HG02981 (cell line): ENCODE measurements around the gene CCDC51.
A peak's percentile ranks its signal among the peaks of the same experiment; 100 is the strongest.
"Not testable (repeated sequence)": the region's sequence is repeated elsewhere in the genome, so short reads cannot be mapped to it uniquely, and the experiment has no call there.

ENCODE experiments used
- ATAC-seq: cut with Tn5 transposase; IDR thresholded peaks from one replicate; pipeline ENCODE4 v1.9.1; 2021; ENCODE audit warnings: mild to moderate bottlenecking, moderate library complexity; ENCODE audit not compliant: unreplicated experiment

CCDC51 gene

DNA sequence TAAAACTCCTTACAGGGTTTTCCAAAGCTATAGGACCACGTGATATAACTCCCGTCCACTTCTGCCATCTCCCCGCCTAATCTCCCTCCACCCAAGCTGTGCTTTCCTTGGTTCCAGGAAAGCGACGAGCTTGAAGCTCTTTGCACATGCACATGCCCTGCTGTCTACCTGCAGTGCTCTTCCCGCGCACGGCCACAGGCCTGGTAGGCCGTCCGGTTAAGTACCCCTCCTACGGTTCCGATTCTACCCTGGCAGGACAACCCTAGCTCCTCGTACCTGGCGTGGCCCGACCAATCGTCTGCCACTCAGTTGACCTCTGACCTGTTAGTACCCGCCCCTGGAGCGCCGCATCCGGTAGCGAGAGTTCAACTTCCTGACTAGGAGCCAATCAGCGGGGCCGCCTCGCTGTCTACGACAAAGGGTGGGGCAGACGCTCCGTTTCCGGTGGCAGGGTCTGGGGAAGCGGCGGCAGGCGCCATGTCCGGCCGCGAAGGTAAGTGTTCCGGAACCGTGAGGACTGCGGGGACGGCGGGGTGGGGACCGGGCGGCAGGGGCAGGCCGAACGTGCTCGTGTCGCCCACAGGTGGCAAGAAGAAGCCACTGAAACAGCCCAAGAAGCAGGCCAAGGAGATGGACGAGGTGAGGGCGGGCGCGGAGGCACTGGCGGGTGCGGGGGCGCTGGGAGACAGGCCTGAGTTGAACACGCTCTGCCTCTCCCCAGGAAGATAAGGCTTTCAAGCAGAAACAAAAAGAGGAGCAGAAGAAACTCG, at the start of gene CCDC51, which contains the start of gene TMA7:
CCDC51 (minus strand) TSS at position 300 of the 770 bp plus-strand sequence. CDS start 4,991 bp downstream, outside the sequence.
TMA7 (plus strand) TSS at position 438 of the 770 bp plus-strand sequence; CDS start at position 478, 40 bp downstream.
- peak; percentile 97 for ATAC-seq

DNA sequence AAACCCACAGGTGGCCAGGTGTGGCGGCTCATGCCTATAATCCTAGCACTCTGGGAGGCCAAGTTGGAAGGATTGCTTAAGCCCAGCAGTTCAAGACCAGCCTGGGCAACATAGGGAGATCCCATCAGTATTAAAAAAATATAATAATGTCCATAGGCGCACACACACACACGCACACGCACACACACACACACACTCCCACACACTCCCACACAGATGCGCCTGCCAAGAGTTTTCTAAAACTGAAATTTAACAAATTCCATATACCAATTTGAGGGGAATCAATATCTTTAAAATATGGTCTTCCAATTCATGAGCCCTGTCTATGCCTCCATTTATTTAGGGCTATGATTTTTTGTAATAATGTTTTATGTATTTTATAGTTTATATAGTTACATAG, 47.0 kb upstream of the CCDC51 start:
- ATAC-seq = no peak

DNA sequence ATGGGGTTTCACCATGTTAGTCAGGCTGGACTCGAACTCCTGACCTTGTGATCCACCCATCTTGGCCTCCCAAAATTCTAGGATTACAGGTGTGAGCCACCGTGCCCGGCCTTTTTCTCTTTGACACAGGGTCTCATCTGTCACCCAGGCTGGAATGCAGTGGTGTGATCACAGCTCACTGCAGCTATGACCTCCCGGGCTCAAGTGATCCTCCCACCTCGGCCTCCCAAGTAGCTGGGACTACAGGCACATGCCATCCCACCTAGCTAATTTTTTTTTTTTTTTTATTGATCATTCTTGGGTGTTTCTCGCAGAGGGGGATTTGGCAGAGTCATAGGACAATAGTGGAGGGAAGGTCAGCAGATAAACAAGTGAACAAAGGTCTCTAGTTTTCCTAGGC, 42.9 kb upstream of the CCDC51 start:
- ATAC-seq = not testable (repeated sequence)

- ATAC-seq = not testable (repeated sequence)
Observed at GRCh38 chr3:48480891-48481290, 41.0 kb upstream of the CCDC51 start.

DNA sequence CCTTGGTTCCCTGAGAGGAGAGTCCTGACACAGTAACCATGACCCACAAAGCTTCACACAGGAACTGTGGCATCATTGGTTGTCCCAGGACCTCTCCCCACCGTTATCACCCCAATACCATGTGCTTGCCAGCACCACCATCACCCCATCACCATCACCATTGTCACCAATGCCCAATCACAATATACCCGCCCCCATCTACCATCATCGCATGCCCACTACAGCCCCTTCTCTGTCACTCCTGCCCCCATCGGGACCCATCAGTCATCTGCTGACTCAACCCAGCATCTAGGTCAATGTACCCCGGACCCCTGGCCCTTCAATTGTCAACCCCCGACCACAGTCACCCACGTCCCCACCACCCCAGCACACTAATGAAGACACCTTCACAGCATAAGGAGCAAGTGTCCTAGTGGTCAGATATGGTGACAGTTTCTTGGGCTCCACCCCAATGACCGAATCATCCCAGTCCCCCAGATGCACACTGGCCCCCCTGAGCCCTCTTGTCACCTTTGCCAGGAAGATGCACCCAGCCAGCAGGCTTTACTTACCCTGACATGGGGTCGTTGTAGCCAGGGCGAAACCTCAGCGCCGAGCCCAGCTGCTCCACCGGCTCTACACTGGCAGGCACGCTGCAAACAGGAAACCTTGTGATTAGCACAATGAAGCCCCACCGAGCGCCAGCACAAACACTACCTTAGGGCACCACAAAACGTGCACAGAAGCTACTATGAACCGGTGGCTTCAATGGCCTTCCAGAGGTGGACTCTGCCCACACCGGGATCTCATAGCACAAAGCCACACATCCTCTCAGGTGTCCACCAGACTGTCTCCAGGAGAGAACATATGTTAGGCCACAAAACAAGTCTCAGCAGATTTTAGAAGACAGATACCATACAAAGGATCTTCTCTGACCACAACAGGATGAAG, 39.0 kb upstream of the CCDC51 start:
- ATAC-seq = no peak

- ATAC-seq = no peak
Observed at GRCh38 chr3:48477959-48478520, 38.1 kb upstream of the CCDC51 start.

GRCh38 chr3:48476426-48477053, 36.6 kb upstream of the CCDC51 start:
- no peak for ATAC-seq

GRCh38 chr3:48475188-48475587, 35.3 kb upstream of the CCDC51 start:
- ATAC-seq = no peak

DNA sequence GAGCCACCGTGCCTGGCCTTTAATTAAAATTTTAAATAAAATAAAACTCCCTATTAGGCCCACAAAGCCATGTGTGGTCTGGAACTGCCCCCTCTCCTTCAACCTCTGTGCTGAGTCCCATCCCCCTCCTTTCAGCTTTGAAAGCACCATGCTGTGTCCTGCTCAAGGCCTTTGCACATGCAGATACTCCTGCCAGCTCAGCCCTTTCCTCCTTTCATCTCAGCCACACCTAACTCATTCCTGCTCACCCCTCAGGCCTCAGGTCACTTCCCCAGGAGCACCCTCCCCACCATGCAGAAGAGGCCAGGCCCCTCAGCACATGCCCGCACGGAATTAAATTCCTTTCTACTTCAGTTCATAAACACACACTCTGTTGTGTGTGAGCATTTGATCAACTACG, 34.7 kb upstream of the CCDC51 start:
- ATAC-seq = no peak

DNA sequence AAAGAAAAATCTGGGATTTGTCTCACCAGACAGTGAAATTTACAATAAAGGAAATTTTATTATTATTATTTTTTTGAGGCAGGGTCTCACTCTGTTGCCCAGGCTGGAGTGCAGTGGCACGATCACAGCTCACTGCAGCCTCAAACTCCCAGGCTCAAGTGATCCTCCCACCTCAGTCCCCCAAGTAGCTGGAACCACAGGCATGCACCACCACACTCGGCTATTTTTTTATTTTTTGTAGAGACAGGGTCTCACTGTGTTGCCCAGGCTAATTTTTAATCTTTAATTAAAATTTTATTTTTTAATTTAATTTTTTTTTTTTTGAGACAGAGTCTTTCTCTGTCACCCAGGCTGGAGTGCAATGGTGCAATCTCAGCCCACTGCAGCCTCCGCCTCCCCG, 34.1 kb upstream of the CCDC51 start:
- not testable (repeated sequence) for ATAC-seq

DNA sequence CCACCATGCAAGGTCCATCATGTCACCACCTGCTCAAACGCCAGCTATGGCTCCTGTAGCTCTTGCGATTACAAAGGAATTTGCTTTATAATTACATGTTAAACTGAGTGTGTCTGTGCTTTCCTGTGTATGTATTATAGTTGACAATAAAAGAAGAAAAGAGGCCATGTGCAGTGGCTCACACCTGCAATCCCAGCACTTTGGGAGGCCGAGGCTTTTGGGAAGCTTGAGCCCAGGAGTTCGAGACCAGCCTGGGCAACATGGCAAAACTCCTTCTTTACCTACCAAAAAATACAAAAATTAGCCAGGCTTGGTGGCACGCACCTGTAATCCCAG, 33.7 kb upstream of the CCDC51 start:
- ATAC-seq = no peak

- ATAC-seq = peak; percentile 82
Observed at GRCh38 chr3:48472923-48473616, 33.2 kb upstream of the CCDC51 start.

DNA sequence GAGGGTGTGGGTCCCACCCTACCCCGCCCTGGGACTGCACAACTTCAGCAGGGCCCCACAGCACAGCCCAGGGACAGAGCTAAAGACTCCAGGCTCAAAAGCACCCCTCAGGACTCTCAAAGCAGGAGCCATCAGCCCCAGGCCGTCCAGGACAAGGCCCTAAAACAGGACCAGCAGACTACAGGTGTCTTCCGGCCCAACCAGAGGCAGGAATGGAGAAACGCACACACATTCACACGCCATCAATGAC, 32.7 kb upstream of the CCDC51 start:
- ATAC-seq = no peak

DNA sequence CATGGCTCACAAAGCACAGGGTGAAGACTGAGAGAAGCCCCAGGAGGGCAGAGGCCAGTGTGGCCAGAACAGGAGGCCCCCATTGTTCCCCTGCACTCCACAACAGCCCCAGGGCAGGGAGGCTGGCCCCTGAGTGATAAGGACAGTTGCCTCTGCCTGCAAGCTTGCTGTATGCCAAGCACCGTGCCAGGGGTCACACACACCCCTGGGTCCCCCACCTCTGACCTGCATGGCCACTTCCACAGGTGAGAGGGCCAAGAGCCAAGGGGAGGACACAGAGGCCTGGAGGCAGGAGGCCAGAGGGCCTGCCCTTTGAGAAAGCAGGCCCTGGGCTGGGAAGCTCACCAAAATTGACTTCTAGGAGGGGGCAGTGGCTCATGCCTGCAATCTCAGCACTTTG, 30.4 kb upstream of the CCDC51 start:
- ATAC-seq = no peak

GRCh38 chr3:48469046-48469915, 29.4 kb upstream of the CCDC51 start:
- ATAC-seq = no peak

GRCh38 chr3:48468329-48468731, 28.4 kb upstream of the CCDC51 start:
- ATAC-seq = no peak

- no peak for ATAC-seq
Observed at GRCh38 chr3:48467473-48468267, 27.8 kb upstream of the CCDC51 start.

GRCh38 chr3:48467110-48467454, 27.2 kb upstream of the CCDC51 start:
- no peak for ATAC-seq
